Stomach (tissue), 9 donors: ENCODE results near the gene PRKCD. TPM values are rescaled to one million over a fixed set of nuclear protein-coding genes. Genes with fewer than 3 reads are reported as not detected.

ENCODE experiments used
- DNase-seq, 2 donors: peaks; one replicate each; pipeline versions ENCODE4 v3.0.0 to v3.0.0-alpha.2; 2013 to 2019
- H3K27ac ChIP-seq, 5 donors: fragments of 200-600 bp in 4 of 5; sonication (generic) in 4 of 5; one replicate each; pipeline ENCODE4 v1.5.1; 2013 to 2019; ENCODE audit warnings: mild to moderate bottlenecking in 1 of 5, moderate library complexity in 1 of 5
- H3K27me3 ChIP-seq, 3 donors: fragments of 200-600 bp; sonication (generic); one replicate each; pipeline ENCODE4 v1.5.1; 2017 to 2019; ENCODE audit warnings: mixed run types in 1 of 3
- H3K36me3 ChIP-seq, 4 donors: fragments of 200-600 bp; sonication (generic); 1 replicate in 3 of 4; 2 replicates in 1 of 4; pipeline ENCODE4 v1.5.1; 2016 to 2019
- H3K4me1 ChIP-seq, 4 donors: fragments of 200-600 bp; sonication (generic); one replicate each; pipeline ENCODE4 v1.5.1; 2016 to 2019
- H3K4me3 ChIP-seq, 4 donors: fragments of 200-600 bp; sonication (generic) in 3 of 4; one replicate each; pipeline ENCODE4 v1.5.1; 2016 to 2019; ENCODE audit warnings: mild to moderate bottlenecking in 1 of 4
- H3K9me3 ChIP-seq, 4 donors: fragments of 200-600 bp; sonication (generic); one replicate each; pipeline ENCODE4 v1.5.1; 2016 to 2019
- EP300 ChIP-seq: sonication (generic); formaldehyde crosslinking; IDR thresholded peaks from one replicate; pipeline ENCODE4 v1.6.1; 2017; ENCODE audit warnings: antibody characterized with exemption
- POLR2A ChIP-seq, 4 donors: fragments of 450-650 bp; IDR thresholded peaks; one replicate each; pipeline ENCODE4 v1.6.1; 2016; ENCODE audit warnings: antibody characterized with exemption in 4 of 4, control low read depth in 2 of 4, mild to moderate bottlenecking in 1 of 4, moderate library complexity in 1 of 4
- POLR2AphosphoS5 ChIP-seq, 3 donors: sonication (generic); formaldehyde crosslinking; IDR thresholded peaks; one replicate each; pipeline ENCODE4 v1.6.1; 2016; ENCODE audit warnings: antibody characterized with exemption in 3 of 3
- WGBS, 5 donors: extraction: QIAGEN DNeasy Blood & Tissue Kit in 3 of 5; methylation state at CpG; one replicate each; pipeline versions ENCODE4 v1.1.5 to v1.1.7; 2013 to 2018; 5-methylcytosine and 5-hydroxymethylcytosine counted together
- intact Hi-C: fragments of 100-400 bp; cut with DNase I; formaldehyde crosslinking; loops from one replicate; pipeline ENCODE4 v1.15.1; 2023; ENCODE audit warnings: low total_unique reads
- polyA plus RNA-seq, 3 donors: library from polyadenylated mRNA; stranded (reverse); fragments of 200-250 nt; gene quantifications; one replicate each; pipeline ENCODE4 v1.2.3, GENCODE V29; 2013
- total RNA-seq, 5 donors: library from RNA; depleted of rRNA; stranded (reverse); fragments of >200 nt; gene quantifications; one replicate each; pipeline versions ENCODE4 v1.1.0 to v1.2.3, GENCODE V29; 2014 to 2016
- TF ChIP-seq, protein P1 (sequence below), 7 experiments: fragments of 450-650 bp in 4 of 7; fragments of 200-600 bp in 3 of 7; sonication (generic) in 3 of 7; IDR thresholded peaks; one replicate each; pipeline ENCODE4 v1.5.1; 2016 to 2019; ENCODE audit warnings: antibody characterized with exemption in 7 of 7, control low read depth in 2 of 7, mild to moderate bottlenecking in 1 of 7
- donor health status: healthy with polysubstance abuse.
- donor health status: Bipolar disorder and iron deficiency.
- donor health status: healthy.

The PRKCD gene
- total and polyA plus RNA-seq, 8 donors = 15.6 to 117 (median 37.2) TPM

- H3K4me1 ChIP-seq = peaks cover 0 to 11% (median 4%) of the 10 kb centered on the region in 4 donors
- no peak overlapping the region for H3K4me3 ChIP-seq
- H3K36me3 ChIP-seq = peaks cover 70 to 97% (median 90%) of the 10 kb centered on the region in 4 donors
- no peaks in the 10 kb centered on the region for H3K9me3 ChIP-seq
- H3K27me3 ChIP-seq = no peaks in the 10 kb centered on the region
- intact Hi-C loops = no loop called here
- TF ChIP-seq POLR2A (IDR thresholded peaks at IDR 0.05) (no peak), EP300 (no peak), POLR2AphosphoS5 (IDR thresholded peaks at IDR 0.05) (no peak)
- TF ChIP-seq, protein P1, sequence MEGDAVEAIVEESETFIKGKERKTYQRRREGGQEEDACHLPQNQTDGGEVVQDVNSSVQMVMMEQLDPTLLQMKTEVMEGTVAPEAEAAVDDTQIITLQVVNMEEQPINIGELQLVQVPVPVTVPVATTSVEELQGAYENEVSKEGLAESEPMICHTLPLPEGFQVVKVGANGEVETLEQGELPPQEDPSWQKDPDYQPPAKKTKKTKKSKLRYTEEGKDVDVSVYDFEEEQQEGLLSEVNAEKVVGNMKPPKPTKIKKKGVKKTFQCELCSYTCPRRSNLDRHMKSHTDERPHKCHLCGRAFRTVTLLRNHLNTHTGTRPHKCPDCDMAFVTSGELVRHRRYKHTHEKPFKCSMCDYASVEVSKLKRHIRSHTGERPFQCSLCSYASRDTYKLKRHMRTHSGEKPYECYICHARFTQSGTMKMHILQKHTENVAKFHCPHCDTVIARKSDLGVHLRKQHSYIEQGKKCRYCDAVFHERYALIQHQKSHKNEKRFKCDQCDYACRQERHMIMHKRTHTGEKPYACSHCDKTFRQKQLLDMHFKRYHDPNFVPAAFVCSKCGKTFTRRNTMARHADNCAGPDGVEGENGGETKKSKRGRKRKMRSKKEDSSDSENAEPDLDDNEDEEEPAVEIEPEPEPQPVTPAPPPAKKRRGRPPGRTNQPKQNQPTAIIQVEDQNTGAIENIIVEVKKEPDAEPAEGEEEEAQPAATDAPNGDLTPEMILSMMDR (IDR thresholded peaks at IDR 0.05) = no peak
- H3K27ac ChIP-seq = no peak overlapping the region
- WGBS, 5 donors = 86 to 94% (median 87%) methylated on average over 4 of the region's 4 CpGs
- no peak for DNase-seq
Measured at GRCh38 chr3:53122255-53122932, 38.6 kb upstream of the PRKCD start.

DNA sequence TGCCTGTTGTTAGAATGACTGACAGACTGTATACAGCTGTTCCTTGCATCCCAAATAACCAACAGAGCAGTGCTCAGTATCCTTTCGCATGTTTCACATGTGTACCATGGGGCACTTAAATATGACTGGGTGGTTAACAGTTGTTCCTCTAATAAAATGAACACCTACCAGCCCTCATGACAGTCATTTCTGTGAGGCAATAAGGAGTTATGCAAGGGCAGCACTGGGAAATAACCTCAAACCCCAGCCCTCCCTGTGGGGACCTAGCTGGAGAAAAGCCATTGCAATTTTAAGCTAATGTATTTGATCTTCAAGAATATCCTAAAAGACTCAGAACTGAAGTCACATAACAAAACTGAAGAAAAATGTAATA, 38.1 kb upstream of the PRKCD start:
- intact Hi-C loops = no loop called here
- no peak for TF ChIP-seq POLR2AphosphoS5 (IDR thresholded peaks at IDR 0.05)
- TF ChIP-seq, protein P1 (IDR thresholded peaks at IDR 0.05) = no peak
- WGBS, 5 donors = 89 to 100% (median 100%) methylated on average over 1 of the region's 1 CpG
- Histone ChIP-seq H3K9me3 (no peaks in the 10 kb centered on the region), H3K27me3 (no peaks in the 10 kb centered on the region), H3K4me3 (no peak overlapping the region), H3K27ac (no peak overlapping the region), H3K36me3 (peaks cover 64 to 92% (median 85%) of the 10 kb centered on the region in 4 donors), H3K4me1 (peaks cover 0 to 12% (median 4%) of the 10 kb centered on the region in 4 donors)
- DNase-seq = no peak

DNA sequence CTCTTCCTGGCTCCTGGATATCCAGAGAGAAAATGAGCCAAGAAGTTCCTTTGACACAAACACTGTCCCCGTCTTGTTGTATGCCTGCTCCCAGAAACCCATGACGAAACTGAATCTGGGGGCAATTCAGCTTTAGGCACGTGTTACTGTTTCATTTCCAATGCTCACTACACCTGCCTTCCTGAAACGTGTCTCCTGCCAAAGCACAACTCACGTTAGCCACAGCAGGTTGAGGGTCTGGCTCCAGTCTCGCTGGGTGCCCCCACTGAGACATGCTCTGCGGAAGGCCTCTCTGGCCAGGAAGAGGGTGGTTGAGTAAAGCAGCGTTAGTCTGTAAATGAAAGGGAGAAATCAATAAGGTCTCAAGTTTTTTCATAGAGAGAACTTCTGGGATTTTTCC, 37.5 kb upstream of the PRKCD start:
- TF ChIP-seq POLR2AphosphoS5 (IDR thresholded peaks at IDR 0.05) (no peak), POLR2A (IDR thresholded peaks at IDR 0.05) (no peak), EP300 (no peak)
- TF ChIP-seq, protein P1 (IDR thresholded peaks at IDR 0.05) = no peak
- no peaks in the 10 kb centered on the region for H3K9me3 ChIP-seq
- intact Hi-C loops = no loop called here
- H3K27ac ChIP-seq = no peak overlapping the region
- peaks cover 3 to 18% (median 10%) of the 10 kb centered on the region in 4 donors for H3K4me1 ChIP-seq
- H3K27me3 ChIP-seq = no peaks in the 10 kb centered on the region
- no peak for DNase-seq
- H3K4me3 ChIP-seq = no peak overlapping the region
- 80 to 92% (median 86%) methylated on average over 8 of the region's 8 CpGs for WGBS, 5 donors
- H3K36me3 ChIP-seq = peaks cover 59 to 86% (median 79%) of the 10 kb centered on the region in 4 donors

DNA sequence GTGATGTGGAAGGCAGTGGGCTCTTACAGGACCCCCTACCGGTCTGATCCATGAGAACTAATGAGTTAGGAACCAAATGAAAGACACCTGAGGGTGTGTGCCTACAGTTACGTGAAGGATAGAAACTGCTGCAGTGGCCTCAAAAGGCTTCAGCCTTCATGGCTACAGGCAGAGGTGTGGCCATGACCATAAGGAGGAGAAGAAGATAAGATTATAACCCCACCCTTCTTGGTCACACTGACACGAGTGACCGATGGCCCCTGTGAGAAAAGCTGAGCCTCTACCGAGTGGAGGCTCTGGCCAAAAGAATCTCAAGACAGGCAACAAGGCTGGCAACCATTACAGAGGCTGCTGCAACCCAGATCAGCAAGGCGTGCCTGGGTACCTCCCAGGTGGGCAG, 37.1 kb upstream of the PRKCD start:
- H3K36me3 ChIP-seq = peaks cover 54 to 82% (median 74%) of the 10 kb centered on the region in 4 donors
- TF ChIP-seq, protein P1 (IDR thresholded peaks at IDR 0.05) = no peak
- TF ChIP-seq EP300 = no peak
- peaks cover 7 to 23% (median 14%) of the 10 kb centered on the region in 4 donors for H3K4me1 ChIP-seq
- H3K27ac ChIP-seq = no peak overlapping the region
- no peaks in the 10 kb centered on the region for H3K27me3 ChIP-seq
- WGBS, 5 donors = 64 to 82% (median 66%) methylated on average over 6 of the region's 6 CpGs
- no peaks in the 10 kb centered on the region for H3K9me3 ChIP-seq
- no peak for DNase-seq
- intact Hi-C loops = no loop called here
- no peak overlapping the region for H3K4me3 ChIP-seq
